ENCODE measurements around the gene SLCO2A1. TPM values are rescaled to one million over a fixed set of nuclear protein-coding genes. Genes with fewer than 3 reads are reported as not detected.
A peak's percentile ranks its signal among the peaks of the same experiment; 100 is the strongest.

The SLCO2A1 gene
- total RNA-seq, 1 donor = 0.36 TPM

DNA sequence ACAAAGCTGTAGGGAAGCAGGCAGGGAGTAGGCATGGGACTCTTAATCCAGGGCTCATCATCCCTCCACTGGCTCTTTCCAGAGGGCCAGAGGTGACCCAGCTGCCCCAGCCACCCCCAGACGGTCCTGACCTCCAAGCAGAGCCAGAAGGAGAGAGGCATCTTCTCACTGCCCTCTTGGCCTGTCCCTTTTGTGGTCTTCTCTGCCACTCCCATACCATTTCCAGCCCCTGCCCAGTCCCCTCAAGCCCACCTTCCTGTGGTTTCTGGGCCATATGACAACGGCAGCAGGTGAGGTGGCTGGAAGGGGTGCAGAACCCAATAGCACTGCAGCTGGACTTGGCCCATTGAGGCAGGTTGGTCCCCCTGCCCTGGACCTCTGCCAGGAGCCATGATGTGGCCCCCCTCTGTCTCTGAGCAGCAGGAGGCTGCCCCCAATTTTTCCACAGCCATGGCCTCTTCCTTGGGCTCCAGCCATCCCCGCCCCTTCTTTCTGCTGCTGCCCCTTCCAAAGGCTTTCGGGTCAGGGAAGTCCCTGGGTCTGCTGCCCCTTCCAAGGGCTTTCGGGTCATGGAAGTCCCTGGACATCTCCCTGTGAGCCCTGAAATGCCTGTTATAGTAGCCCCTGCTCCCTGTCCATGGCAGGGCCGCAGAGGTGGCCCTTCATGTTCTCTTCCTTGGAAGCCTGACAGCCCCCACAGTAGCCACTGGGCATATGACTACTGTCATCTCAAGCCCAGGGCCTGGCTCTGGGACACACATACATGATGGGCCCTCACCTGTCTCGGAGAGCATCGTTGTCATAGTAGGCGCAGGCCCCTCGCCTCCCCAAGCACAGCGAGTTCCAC, 94.5 kb downstream of the SLCO2A1 start:
- Histone ChIP-seq H2AFZ (ENCODE audit: low read length) (no peak overlapping the region), H3K79me2 (ENCODE audit: insufficient read depth, low read length) (no peaks in the 10 kb centered on the region), H3K9me3 (ENCODE audit: low read depth, low read length) (no peaks in the 10 kb centered on the region), H3K4me3 (ENCODE audit: insufficient read depth, low read length) (no peak overlapping the region), H3K4me2 (ENCODE audit: insufficient read depth, low read length) (no peak overlapping the region), H4K20me1 (ENCODE audit: insufficient read depth, low read length) (peaks cover 2% of the 10 kb centered on the region), H3K27me3 (ENCODE audit: insufficient read depth, low read length) (peaks cover 39% of the 10 kb centered on the region), H3K27ac (ENCODE audit: low read depth, low read length) (no peak overlapping the region), H3K4me1 (ENCODE audit: insufficient read depth, low read length) (no peaks in the 10 kb centered on the region), H3K36me3 (ENCODE audit: insufficient read depth, low read length) (no peaks in the 10 kb centered on the region)
- TF ChIP-seq, protein P1, sequence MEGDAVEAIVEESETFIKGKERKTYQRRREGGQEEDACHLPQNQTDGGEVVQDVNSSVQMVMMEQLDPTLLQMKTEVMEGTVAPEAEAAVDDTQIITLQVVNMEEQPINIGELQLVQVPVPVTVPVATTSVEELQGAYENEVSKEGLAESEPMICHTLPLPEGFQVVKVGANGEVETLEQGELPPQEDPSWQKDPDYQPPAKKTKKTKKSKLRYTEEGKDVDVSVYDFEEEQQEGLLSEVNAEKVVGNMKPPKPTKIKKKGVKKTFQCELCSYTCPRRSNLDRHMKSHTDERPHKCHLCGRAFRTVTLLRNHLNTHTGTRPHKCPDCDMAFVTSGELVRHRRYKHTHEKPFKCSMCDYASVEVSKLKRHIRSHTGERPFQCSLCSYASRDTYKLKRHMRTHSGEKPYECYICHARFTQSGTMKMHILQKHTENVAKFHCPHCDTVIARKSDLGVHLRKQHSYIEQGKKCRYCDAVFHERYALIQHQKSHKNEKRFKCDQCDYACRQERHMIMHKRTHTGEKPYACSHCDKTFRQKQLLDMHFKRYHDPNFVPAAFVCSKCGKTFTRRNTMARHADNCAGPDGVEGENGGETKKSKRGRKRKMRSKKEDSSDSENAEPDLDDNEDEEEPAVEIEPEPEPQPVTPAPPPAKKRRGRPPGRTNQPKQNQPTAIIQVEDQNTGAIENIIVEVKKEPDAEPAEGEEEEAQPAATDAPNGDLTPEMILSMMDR (IDR thresholded peaks at IDR 0.05; ENCODE audit: extremely low read depth, low read depth, low read length) = no peak
- no peak for DNase-seq (ENCODE audit: insufficient read length, low spot score, missing footprints)

DNA sequence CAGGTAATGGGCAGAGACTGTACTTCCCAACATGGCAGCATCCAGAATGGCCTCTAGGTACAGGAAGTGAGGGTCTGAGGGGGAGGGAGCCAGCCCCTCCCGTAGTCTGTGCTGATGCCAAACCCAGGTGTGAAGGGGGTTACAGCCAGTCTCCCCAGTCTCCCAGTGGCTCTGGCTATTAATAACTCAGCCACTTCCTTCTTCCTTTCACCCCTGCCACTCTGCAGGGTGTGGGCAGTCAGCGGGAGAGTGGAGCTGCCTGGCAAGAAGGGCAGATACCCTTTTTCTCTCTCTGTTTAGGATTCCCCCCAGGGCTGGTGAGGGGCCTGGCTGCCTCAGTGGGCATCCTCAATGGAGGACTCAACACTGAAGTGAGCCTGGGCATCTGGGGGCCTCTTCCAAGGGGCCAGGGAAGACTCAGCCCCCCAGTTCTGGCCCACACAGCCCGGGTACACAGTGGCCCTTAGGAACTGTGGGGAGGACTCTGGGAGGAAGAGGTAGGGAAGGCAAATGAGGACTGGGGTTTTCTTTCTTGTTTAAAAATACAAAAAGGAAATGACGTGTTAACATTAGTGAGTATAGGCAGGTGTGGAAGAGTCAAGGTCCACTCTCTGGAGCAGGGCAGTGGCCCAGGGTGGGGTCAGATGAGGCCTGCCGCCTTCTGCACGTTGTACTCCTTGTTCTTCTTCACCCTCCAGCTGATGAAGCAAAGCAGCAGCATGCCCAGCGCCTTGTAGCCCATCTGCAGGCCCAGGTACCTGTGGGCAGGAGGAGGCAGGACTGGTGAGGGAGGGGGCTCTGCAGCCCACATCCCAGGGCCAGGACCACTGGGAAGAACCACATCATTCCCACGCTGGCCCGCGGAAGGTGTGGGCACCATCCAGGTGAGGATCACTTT, 95.4 kb downstream of the SLCO2A1 start:
- Histone ChIP-seq H3K4me3 (ENCODE audit: insufficient read depth, low read length) (no peak overlapping the region), H3K27me3 (ENCODE audit: insufficient read depth, low read length) (peaks cover 33% of the 10 kb centered on the region), H4K20me1 (ENCODE audit: insufficient read depth, low read length) (peaks cover 2% of the 10 kb centered on the region), H3K27ac (ENCODE audit: low read depth, low read length) (no peak overlapping the region), H2AFZ (ENCODE audit: low read length) (no peak overlapping the region), H3K9me3 (ENCODE audit: low read depth, low read length) (no peaks in the 10 kb centered on the region), H3K4me1 (ENCODE audit: insufficient read depth, low read length) (no peaks in the 10 kb centered on the region), H3K79me2 (ENCODE audit: insufficient read depth, low read length) (no peaks in the 10 kb centered on the region), H3K36me3 (ENCODE audit: insufficient read depth, low read length) (no peaks in the 10 kb centered on the region), H3K4me2 (ENCODE audit: insufficient read depth, low read length) (no peak overlapping the region)
- DNase-seq (ENCODE audit: insufficient read length, low spot score, missing footprints) = peak; percentile 41
- TF ChIP-seq, protein P1 (IDR thresholded peaks at IDR 0.05; ENCODE audit: extremely low read depth, low read depth, low read length) = no peak

DNA sequence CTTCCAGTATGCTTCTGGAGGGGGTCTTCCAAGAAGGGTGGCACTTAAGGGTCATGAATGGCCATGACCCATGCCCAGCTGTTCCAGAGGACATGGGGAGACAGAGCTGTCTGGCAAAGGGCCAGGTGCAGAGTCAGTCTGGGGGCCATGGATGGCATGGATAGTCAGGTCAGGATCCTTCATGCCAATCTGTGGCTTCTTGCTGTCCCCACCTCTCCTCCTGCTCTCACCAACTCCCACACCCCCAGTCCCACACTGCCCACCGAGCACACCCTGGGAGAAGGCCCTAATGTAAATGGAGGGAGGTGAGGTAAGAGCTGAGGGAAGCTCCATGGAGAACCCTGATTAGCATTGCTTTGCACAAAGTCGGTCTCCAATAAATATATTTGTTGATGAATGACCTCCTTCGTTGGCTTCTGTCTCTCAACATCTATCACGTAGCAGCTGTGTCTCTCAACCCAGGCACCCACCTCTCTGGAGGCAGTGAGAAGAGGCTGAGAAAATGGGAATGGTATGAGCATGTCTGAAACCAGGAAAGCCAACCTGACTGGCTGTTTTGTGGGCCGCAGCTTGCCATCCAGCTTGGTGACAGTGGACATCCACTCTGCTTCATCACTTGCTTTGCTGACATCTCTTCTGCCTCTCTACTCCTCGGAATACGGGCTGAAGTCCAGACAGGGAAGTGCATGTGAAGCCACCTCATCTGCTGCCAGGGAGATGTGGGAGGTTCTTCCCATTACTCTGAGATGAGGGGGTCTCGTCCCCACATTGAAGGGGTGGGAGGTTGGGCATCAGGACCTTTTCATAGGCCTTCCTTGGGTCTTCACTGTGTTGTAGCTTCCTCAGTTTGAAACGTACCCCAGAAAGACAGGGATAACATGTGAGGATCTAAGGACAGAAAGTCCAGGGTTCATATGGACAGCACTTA, 96.4 kb downstream of the SLCO2A1 start:
- DNase-seq (ENCODE audit: insufficient read length, low spot score, missing footprints) = peak; percentile 58
- peaks cover 28% of the 10 kb centered on the region for H3K27me3 ChIP-seq (ENCODE audit: insufficient read depth, low read length)
- no peaks in the 10 kb centered on the region for H3K4me1 ChIP-seq (ENCODE audit: insufficient read depth, low read length)
- peaks cover under 1% of the 10 kb centered on the region for H4K20me1 ChIP-seq (ENCODE audit: insufficient read depth, low read length)
- H2AFZ ChIP-seq (ENCODE audit: low read length) = no peak overlapping the region
- H3K9me3 ChIP-seq (ENCODE audit: low read depth, low read length) = no peaks in the 10 kb centered on the region
- H3K27ac ChIP-seq (ENCODE audit: low read depth, low read length) = no peak overlapping the region
- H3K79me2 ChIP-seq (ENCODE audit: insufficient read depth, low read length) = no peaks in the 10 kb centered on the region
- no peaks in the 10 kb centered on the region for H3K36me3 ChIP-seq (ENCODE audit: insufficient read depth, low read length)
- H3K4me3 ChIP-seq (ENCODE audit: insufficient read depth, low read length) = no peak overlapping the region
- no peak overlapping the region for H3K4me2 ChIP-seq (ENCODE audit: insufficient read depth, low read length)
- TF ChIP-seq, protein P1 (IDR thresholded peaks at IDR 0.05; ENCODE audit: extremely low read depth, low read depth, low read length) = no peak

Measured in osteoblast (primary cell).